NCI-H526 treated with DMSO at 0.1 percent for 48 hours (cell line): ENCODE measurements around the gene LPAR5.

Experiments used
- DNase-seq: peaks from one replicate; lab custom pipeline; 2025; lab: John Stamatoyannopoulos, UW

The LPAR5 gene

DNA sequence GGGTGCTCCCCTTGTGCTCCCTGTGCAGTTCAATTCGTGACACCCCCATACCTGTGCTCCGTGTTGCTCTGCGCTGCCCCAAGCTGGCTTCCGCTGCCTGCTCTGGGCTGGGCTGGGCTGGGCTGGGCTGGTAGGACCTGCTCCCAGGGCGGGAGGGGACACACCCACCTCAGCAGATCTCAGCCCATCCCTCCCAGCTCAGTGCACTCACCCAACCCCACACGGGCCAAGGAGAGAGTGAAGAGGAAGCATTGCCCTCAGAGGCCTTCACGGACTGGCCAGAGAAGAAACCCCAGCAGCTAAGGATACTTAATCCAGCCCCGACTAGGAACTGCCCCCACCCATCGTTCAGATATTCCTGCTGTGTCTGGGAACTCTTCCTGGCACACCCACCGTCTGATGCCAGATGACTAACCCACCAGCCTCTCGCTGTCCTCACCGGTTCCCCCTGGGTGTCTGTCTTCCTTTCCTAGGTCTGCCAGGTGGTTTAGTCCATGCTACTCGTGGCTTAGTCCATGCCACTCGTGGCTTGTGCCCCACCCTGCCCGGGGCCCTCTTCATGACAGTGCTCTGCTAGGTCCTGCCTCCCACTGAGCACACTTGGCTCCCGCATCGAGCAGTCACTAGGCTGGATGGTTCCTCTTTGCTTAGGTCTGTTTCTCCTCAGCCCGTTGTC is at the start of gene LPAR5:
Gene LPAR5, minus strand, starts transcription at position 104 of the 676 bp plus-strand sequence. CDS start 14,711 bp downstream, outside the sequence.
- DNase-seq = no peak

DNA sequence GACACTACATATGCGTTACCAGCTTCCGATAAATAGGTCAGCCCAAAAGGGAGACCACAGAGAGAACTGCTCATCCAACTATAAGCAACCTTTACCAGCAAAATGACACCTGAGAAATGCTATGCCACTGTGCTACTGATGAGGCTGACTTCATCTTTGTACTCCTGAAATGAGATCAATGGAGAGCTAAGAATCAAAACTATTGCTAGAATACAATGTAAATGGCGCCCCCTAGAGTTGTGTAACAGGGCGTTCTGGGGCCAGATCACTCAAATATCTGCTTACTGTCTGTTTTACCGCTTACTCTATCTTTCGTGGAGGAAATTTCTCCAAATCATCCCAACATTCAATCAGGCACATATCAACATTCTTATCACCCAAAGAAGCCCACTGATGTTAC is 48.9 kb upstream of the LPAR5 start:
- peak; percentile 4 for DNase-seq

DNA sequence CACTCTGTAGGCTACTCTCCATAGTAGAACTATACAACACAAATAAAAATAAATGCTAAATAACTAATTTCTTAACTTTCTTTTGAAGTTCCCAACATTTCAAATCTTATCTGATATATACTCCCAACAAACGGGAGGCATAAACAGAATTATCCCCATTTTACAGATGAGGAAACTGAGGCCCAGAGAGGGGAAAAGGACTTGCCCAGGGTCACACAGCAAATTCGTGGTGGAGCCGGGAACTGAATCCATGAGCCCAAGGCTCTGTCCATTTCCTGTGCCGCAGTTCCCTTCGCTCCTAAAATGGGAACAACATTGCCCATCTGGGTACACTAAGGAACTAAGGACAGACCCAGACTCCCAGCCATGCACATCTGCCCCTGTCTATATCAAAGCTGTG is 41.2 kb upstream of the LPAR5 start:
- no peak for DNase-seq

DNA sequence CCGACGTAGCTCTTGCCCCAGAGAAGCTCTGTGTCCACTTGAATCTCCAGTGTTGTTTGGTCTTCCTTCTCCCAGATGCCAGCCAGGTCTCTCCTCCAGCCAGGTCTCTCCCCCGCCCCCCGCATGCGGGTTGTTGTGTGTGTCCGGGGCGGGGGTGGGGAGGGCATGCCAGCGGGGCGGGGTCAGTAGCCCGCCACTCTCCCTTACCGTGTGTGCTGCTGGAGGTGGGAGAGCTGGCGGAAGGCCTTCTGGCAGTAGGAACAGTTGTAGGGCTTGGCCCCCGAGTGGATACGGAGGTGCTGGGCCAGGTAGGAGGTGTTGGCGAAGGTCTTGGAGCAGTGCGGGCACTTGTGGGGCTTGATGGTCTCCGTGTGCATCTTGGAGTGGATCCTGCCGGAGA is 36.4 kb upstream of the LPAR5 start:
- no peak for DNase-seq

DNA sequence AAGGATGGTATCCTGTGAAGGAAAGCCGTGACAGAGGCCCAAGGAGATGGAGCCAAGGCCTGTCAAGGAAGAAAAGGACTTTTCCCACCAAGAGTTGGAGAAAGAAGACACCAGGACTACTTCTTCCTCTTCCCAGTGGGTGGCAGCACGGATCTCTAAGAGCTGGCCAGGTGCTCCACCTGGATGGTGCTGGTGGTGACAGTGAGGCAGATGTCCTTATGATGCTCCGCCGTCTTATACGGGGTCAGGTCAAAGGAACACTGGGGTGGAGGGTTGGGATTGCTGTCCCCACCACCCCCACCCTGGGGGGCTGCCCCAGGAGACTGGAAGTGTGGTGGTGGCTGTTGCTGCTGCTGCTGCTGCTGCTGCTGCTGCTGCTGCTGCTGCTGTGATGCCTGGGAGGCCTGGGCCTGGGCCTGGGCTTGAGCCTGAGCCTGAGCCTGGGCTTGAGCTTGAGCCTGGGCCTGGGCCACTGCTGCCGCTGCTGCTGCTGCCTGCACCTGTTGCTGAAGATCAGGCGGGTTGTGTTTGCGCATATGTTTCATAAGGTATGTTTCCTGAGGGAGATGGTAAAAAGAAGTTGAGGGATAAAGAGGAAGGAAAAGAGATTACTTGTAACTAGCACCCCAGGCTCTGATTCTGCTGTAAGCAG is 31.9 kb upstream of the LPAR5 start:
- DNase-seq = peak; percentile 25

DNA sequence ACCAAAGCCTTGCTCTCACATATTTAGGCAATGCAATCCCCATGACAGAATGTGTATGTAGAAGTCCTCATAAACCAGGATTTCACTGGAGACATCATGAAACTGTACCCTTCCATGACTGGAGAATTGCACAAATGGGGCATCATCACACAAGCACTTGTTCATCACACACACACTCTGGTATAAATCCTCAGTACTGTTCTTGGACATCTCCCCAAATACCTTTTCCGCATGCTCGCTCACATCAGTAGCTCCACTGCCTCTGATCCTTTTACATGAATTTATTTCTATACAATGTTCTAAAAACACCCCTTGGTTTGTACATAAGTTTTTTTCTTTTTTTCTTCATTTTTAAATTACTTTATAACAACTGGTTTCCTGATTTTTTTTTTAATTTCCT is 30.5 kb upstream of the LPAR5 start:
- DNase-seq = no peak

DNA sequence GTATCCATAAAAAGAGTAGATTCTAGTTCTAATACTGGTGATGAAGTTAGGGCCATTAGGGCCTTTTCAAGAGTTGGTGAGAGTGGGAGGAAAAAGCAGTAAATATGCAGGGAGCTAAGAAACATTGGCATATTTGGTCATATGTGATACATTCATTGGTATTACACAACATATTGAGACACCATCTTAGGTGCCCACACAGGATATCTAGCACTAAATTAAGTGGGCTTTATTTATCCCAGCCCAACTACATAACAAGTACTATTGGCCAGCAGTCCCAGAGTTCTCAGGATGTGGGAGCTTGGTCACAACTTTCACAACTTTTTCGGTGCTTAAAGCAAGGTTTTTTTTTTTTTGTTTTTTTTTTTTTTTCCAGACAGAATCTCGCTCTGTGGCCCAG is 29.1 kb upstream of the LPAR5 start:
- DNase-seq = no peak

DNA sequence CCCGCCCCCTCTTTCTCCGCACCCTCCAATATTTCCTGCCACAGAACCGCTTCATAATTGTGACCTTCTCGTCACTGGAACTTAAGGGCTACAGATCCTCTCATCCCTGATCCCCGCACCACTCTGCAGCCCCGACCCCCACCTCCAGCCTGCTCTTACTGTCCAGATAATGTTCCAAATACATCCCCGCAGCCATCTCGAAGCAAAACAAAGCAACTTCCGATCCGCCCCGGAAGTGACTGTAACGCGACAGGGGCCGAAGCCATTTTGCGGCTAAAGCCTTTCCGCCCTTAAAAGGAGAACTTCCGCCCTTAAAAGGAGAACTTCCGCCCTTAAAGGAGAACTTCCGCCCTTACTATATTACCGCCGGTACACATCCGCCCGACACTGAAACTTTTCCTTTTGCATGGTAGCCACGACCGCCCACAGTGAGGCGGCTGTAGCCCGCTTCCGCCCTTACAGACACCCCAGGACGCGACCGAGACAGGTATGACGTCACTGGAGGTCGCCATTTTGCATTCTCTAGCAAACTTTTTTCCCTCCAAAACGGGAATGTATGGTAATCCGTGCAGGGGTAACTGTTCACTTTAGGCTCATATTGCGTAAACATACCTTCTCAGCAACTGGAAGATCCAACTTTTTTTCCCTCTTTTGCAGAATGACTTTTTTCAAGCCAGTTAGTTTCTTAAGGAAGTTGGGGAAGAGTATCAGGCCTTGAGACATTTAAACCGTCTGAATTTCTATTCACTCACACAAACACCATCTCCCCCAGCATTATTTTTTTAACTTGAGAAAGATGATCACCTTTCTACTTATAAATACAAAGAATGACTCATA is 27.4 kb upstream of the LPAR5 start, which contains the start of gene ING4:
Gene ING4, minus strand, starts transcription at position 214 of the 837 bp plus-strand sequence. Its CDS starts 18 bp downstream, at position 196.
- DNase-seq = peak; percentile 98

DNA sequence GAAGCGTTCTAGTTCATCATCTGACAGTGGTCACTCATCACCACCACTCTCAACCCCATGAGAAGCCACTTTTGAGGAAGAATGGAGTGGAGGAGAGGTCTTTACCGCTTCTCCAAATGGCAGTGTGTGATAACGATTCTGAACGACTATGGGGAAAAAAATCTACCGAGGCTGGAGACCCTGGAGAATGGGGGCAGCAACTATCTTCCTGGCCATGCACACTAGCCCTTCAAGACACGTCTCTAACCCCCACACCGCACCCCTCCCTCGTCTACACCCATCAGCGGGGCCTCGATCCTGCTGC is 26.8 kb upstream of the LPAR5 start:
- DNase-seq = no peak

DNA sequence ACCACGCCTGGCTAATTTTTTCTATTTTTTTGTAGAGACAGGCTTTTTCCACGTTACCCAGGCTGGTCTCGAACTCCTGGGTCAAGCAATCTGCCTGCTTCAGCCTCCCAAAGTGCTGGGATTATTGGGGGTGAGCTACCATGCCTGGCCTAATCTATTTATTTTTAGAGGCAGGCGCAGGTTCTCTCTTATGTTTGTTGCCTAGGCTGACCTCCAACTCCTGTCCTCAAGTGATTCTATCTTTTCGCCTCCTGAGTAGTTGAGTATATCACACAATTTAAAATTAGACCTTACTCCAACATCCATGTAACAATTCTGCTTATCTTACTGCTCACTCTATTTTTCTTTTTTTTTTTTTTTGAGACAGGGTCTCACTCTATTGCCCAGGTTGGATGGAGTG is 18.2 kb upstream of the LPAR5 start:
- no peak for DNase-seq

DNA sequence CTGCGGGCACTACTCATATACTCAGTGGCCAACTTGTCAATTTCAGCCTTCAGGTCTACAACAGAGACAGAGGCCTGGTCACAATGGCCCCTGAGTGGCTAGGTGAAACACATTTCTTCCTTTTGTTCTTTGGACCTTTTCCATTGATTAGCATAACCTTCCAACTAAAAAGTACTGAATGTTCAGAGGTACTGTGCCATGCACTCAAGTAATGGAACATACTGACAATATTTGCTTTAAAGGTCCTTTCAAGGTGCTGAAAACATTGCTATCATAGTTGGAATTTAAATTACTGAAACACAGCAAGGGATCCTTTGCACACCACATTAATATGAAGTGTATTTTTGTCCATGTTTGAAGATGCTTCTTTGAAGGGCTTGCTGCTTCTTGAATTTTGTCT is 17.6 kb upstream of the LPAR5 start:
- no peak for DNase-seq

DNA sequence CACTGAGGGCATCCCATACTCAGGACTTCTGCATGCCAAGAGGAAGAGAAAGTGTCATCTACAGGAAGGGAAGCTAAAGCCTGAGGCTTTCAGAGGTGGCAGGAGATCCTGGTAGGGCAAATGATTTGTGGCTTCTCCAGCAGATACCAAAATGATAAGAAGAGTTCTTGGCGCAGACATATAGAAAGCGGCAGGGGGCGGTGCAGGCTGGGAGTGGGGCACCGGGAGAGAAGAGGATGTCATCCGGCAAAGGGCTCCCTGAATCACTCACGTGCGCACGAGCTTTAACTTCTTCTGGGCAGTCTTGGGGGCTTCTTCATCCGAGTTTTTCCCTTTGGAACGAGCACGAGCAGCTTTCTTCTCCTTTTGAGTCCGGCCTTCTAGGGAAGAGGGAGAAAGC is 16.6 kb upstream of the LPAR5 start:
- no peak for DNase-seq

DNA sequence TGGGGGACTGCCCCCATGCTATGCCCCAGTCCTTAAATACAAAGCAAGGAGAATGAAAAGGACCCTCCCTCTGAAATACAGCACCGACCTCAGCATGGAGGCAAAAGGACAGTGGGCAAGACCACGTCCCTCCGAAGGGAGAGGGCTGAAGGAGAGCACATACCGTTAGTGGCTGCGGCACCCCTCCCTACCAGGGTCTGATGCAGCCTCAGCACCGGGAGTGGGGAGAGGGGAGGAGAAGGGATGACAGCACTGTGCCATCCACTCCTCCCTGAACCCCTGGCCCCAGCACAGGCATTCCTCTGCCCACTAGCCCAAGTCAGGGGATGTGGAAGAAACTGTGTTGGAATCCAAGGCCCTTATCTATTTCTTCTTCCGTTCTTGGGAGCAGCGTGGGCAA is 15.1 kb upstream of the LPAR5 start:
- DNase-seq = no peak

DNA sequence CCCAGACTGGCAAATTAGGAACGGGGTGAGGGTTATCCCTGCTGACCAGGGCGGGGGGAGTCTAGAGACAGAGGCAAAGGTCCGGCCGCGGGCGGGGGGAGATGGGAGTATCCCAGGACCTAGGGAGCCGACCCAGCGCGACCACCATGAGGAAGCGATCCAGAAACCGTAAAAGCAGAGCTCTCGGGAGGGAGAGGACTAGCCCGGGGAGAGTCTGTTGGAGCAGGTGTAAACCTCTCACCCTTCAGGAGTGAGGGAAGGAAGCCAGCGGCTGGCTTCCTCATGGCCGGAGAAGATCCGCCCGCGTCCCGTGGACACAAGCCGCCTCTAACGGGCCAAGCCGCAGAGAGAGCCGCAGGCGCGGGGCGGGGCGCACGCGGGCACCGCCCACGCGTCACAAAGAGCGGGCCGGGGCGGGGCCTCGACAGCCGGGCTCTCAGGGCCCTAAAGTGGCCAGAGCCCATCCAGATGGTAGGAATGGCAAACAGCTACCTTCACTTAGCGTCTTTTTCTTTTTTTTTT is 11.4 kb upstream of the LPAR5 start, which contains the start of gene ACRBP:
Gene ACRBP, minus strand, starts transcription at position 350 of the 522 bp plus-strand sequence. Its CDS starts 66 bp downstream, at position 284.
- DNase-seq = no peak

DNA sequence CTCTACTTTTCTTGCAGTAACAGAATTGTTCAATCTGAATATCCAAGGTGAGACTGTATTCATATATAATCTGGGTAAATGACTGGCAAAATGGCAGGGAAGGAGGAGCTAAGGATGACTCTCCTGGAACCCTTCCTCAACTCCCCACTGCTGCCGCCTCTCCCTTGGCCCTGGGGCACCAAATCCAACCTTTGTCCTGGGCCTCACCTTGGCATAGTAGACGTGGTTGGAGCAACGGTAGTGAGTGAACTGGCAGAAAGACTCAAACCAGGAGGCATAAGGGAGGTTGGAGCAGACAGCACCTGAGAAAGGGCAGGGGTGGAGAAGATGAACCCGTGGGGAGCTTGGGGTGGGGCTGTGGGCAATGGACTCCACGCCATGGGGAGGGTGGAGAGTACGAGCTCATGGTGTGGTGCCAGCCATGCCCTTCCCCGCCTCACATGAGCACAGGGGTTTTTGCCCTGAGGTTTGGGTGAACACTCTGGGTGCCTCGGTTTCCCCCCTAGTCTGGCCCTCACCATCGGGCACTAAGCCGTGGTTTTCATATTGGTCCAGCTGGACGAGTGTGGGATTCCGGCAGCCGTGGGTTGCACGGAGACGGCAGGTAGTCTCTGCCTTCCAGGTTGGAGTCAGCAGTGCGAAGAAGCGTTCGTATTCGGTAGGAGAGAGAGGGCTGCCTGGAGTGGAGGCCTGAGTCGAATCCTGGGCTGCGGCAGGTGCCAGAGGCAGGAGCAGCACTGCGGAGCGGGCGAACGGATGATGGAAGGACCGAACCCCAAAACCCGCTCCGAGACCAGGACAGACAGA is 10.7 kb upstream of the LPAR5 start:
- no peak for DNase-seq

DNA sequence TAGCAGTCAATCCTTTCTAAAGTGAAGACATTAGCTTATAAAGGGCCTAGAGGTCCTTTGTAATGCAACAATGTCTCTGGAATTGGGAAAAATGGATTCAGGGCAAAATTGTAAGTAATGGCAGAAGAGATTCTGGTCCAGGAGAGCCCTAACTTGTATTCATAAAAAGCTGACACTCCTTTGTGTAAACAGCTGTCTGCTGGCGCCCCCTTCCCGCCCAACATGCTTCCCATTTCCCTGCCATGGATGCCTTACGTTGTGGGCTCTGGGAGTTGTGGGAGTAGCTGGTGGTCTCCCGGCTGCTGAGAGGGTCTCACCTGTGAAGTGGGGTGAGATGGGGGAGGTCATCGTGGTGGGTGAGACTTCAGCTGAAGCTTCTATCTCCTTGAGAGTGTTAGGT is 9.1 kb upstream of the LPAR5 start:
- DNase-seq = no peak

DNA sequence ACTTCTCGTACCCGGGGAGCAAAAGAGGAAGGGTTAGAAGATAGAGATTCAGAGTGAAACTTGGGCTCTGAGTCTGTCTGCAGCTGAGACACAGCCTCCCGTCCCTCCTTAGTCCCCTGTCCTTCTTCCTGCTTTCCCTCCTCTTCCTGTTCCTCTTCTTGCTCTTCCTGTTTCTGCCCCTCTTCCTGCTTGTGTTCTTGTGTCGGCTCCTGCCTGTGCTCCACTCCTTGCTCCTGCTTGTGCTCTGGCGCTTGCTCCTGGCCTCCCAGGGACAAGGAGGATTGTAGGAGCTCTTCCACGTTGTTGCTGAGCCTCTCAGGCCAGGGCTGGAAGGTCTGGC is 8.5 kb upstream of the LPAR5 start:
- no peak for DNase-seq

DNA sequence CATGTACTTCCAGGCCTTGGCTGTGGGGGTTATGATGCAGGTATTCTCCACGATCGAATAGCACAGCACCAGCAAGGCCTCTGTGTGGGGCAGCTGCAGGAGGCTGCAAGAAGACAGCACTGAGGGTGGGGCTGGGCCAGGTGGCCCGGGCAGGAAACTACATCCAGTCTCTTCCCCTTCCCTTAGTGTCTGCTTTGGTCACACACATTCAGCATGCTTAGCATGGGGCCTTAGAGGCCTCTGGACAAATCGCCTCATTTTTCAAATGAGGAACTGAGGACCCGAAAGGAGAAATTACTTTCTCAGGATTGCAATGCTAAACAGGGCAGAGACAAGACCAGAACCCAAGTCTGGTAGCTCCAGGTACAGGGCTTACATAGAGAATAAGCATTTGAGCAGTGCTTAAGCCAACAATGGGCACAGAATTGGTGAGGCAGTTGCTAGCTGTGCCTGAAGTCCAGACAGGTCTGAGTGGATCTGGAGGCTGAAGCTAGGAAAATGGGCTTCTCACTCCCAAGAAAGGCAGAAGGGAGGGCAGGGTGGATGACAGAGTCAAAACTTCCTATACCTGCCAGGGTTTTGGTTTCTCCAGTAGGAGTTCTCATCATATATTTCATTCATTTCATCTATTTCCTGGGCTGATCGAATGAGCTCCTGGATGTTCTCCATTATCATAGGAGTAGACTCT is 8.0 kb upstream of the LPAR5 start:
- DNase-seq = no peak

DNA sequence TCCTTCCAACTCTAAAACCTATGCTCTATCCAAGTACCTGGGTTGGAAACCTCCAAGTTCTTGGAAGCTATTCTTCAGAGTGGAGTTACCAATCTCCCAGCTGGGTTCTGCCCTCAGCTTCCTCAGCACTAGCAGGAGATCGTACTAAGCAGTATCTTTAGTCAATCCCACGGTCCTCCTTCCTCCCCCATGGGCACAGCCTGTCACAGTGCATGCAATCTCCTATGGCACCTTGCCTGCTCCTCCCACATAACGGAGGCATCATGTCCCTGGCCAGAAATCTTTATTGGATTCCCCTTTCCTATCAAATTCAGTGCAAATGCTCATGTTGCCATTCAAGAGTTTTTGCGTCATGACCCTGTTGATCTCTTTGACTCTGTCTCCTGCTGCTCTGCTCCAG is 5.4 kb upstream of the LPAR5 start:
- no peak for DNase-seq

DNA sequence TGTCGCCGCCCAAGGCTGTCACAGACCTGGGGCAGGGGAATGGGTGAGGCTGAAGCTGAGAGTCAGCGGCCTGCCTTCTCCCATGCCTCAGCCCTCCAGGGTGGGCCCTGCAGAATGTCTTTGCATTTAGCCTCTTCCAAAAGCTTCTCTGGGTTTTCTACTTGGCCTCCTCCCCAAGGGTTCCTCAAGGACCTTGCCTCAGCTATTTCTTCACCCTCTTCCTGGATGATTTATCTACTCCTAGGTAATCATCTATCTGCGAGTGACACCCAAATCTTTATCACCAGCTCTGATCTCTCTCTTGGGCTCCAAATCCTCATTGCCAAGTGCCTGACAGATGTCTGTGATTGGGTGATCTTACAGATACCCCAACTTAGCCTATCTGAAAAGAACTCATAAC is 4.7 kb upstream of the LPAR5 start:
- no peak for DNase-seq

DNA sequence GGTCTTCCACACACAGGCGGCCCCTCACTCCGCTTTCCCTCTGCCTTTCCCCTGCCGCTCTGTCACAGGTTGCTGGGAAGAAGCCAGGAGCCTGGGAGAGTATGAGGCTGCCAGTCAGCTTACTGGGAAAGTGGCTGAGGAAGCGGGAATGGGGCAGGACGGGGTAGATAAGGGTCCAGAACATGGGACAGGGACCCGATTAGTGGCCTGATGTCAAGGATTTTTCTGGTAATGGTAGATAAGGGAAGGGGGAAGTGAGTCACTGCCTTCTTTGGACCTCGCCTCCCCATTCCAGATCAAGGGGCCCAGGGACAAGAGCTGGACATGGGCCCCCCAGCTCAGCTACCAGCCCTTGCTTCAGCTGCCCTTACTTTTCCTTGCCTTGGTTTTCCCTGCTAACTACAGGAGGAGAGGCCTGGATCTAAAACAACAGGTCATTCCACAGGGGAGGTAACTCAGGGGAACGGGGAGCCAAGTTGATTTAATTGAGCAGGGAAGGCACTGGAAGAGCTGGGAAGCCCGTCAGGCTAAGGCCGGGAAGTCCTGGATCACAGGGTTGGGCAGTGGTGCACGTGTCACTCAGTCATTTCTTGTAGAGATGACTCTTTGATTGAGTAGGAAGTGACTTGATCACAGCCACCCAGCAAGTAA is 3.5 kb upstream of the LPAR5 start:
- DNase-seq = no peak
